Skeletal muscle tissue (tissue), 4 donors: ENCODE results near the gene OR1Q1. TPM values are rescaled to one million over a fixed set of nuclear protein-coding genes. Genes with fewer than 3 reads are reported as not detected.

Experiments
- H3K27ac ChIP-seq: one replicate; pipeline ENCODE4 v1.7.0; 2013; ENCODE audit warnings: mild to moderate bottlenecking, low read depth, low read length, inconsistent platforms
- H3K27me3 ChIP-seq, 3 donors: one replicate each; pipeline ENCODE4 v1.7.0; 2013; ENCODE audit warnings: low read length in 3 of 3; ENCODE audit not compliant: control insufficient read depth in 3 of 3, insufficient read depth in 3 of 3
- H3K36me3 ChIP-seq, 3 donors: one replicate each; pipeline ENCODE4 v1.7.0; 2013; ENCODE audit warnings: low read length in 3 of 3; ENCODE audit not compliant: control insufficient read depth in 3 of 3, insufficient read depth in 3 of 3
- H3K4me1 ChIP-seq, 3 donors: one replicate each; pipeline ENCODE4 v1.7.0; 2013; ENCODE audit warnings: low read length in 3 of 3, mild to moderate bottlenecking in 3 of 3; ENCODE audit not compliant: control insufficient read depth in 3 of 3, insufficient read depth in 3 of 3
- H3K4me3 ChIP-seq, 3 donors: one replicate each; pipeline ENCODE4 v1.7.0; 2013; ENCODE audit warnings: low read length in 3 of 3
- H3K9ac ChIP-seq, 3 donors: one replicate each; pipeline ENCODE4 v1.7.0; 2013; ENCODE audit warnings: low read length in 3 of 3, mild to moderate bottlenecking in 3 of 3, moderate library complexity in 2 of 3, low read depth in 1 of 3
- H3K9me3 ChIP-seq, 3 donors: one replicate each; pipeline ENCODE4 v1.7.0; 2013; ENCODE audit warnings: low read length in 3 of 3; ENCODE audit not compliant: control insufficient read depth in 3 of 3
- total RNA-seq: library from RNA; depleted of rRNA; stranded (reverse); fragments of >200 nt; gene quantifications from one replicate; pipeline ENCODE4 v1.2.3, GENCODE V29; 2014
- donor health status: Osteomylitis.

The OR1Q1 gene
- total RNA-seq, 1 donor from 2014 or later, result not detected

DNA sequence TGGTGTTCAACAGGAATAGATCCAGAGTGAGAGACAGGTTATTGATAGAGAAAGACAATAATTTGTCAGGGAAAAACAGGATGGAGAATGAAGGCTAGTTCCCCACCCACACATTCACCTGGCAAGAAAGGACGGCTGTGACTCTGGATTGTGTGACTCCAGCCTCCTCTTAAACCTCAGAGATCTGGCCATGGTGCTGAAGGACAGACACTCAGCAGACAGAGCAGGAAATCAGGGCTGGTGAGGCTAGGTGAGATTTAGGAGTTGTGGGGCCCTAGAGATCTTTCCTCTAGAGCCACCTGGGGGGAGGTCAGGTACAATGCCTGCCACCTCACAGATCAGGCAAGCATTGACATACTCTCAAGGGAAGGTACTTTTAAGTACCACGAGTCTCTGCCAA, 27.7 kb downstream of the OR1Q1 start:
- no peak overlapping the region for H3K9ac ChIP-seq
- H3K9me3 ChIP-seq, result peaks cover 3 to 4% (median 4%) of the 10 kb centered on the region in 3 donors
- H3K4me3 ChIP-seq, result no peak overlapping the region
- H3K4me1 ChIP-seq, result no peaks in the 10 kb centered on the region
- no peaks in the 10 kb centered on the region for H3K27me3 ChIP-seq
- no peak overlapping the region for H3K27ac ChIP-seq
- H3K36me3 ChIP-seq, result no peaks in the 10 kb centered on the region

DNA sequence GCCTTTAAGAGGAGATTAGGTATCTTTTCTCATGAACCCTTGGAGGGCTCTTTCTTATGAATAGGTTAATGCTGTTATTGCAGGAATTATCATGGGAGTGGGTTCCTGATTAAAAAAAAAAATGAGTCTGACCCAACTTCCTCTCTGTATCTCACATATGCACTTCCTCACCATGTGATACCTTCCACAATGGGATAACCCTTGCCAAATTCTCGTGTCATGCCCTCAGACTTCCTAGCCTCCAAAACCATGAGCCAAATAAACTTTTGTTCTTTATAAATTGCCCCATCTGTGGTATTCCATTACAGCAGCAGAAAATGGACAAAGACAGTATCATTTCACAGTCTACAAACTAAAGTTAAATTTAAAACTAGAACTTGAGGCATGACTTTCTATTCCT, 41.8 kb downstream of the OR1Q1 start:
- H3K36me3 ChIP-seq, result no peaks in the 10 kb centered on the region
- H3K9me3 ChIP-seq, result no peaks in the 10 kb centered on the region
- H3K27me3 ChIP-seq, result no peaks in the 10 kb centered on the region
- H3K4me1 ChIP-seq, result no peaks in the 10 kb centered on the region
- H3K4me3 ChIP-seq, result no peak overlapping the region
- H3K27ac ChIP-seq, result no peak overlapping the region
- no peak overlapping the region for H3K9ac ChIP-seq

DNA sequence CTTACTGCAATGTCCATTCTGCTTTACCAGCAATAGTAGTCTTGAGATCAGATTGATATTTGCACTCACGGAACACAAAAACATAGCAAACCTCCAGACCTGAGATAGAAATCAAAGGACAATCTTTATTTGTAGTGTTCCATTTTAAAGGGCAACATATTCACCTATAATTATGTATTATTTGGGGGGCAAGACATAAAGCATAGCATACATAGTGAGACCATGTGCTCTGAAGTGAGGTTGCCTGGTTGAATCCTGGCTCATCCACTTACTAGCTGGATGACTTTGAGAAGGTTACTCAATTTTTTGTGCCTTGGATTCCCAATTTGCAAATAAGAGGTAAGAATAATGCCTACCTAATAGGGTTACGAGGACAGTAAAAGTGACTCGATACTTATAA, 43.0 kb downstream of the OR1Q1 start, which contains the start of gene OR1B1:
OR1B1 (minus strand) TSS at position 101 of the 400 bp plus-strand sequence.
- Histone ChIP-seq H3K4me1 (no peaks in the 10 kb centered on the region), H3K27me3 (no peaks in the 10 kb centered on the region), H3K4me3 (no peak within 1 kb of the TSS), H3K9ac (no peak within 1 kb of the TSS), H3K27ac (no peak within 1 kb of the TSS), H3K9me3 (peaks cover 0 to 1% (median 0%) of the 10 kb centered on the region in 3 donors), H3K36me3 (no peaks in the 10 kb centered on the region)

DNA sequence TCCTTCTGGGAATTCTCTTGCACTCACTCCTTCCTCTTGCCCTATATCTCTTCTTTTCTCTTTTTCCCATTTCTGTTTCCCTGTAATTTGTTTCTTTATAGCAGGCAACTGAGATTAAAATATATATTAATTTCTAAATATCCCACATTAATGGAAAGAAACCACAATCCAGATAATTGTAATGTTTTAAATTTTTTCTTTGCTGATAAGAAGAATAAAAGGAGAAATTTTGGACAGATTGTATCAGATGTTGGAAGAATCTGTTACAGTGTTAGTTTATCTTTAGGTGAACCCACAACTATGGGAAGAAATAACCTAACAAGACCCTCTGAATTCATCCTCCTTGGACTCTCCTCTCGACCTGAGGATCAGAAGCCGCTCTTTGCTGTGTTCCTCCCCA, 46.9 kb downstream of the OR1Q1 start, which contains the start of gene OR1L1:
OR1L1 (plus strand) TSS at position 301 of the 400 bp plus-strand sequence; CDS start at position 301, 0 bp downstream.
- peaks cover 0 to 7% (median 0%) of the 10 kb centered on the region in 3 donors for H3K9me3 ChIP-seq
- no peaks in the 10 kb centered on the region for H3K27me3 ChIP-seq
- H3K4me1 ChIP-seq, result no peaks in the 10 kb centered on the region
- H3K9ac ChIP-seq, result no peak within 1 kb of the TSS
- no peak within 1 kb of the TSS for H3K4me3 ChIP-seq
- no peak within 1 kb of the TSS for H3K27ac ChIP-seq
- no peaks in the 10 kb centered on the region for H3K36me3 ChIP-seq

Other genes with a start within 250 kb of the OR1Q1 start
- gene PTGS1, start 243.7 kb upstream of the OR1Q1 start, total RNA-seq, result 2.6 TPM
- not detected for gene OR1J1, start 136.8 kb upstream of the OR1Q1 start, total RNA-seq
- gene OR1J2, start 103.9 kb upstream of the OR1Q1 start, total RNA-seq, result not detected
- gene OR1J4, start 95.6 kb upstream of the OR1Q1 start, total RNA-seq, result not detected
- not detected for gene OR1N1, start 87.4 kb upstream of the OR1Q1 start, total RNA-seq
- not detected for gene OR1N2, start 61.6 kb upstream of the OR1Q1 start, total RNA-seq
- gene OR1L8, start 31.4 kb upstream of the OR1Q1 start, total RNA-seq, result not detected
- 0.52 TPM for gene OR1B1, start 42.9 kb downstream of the OR1Q1 start, total RNA-seq
- not detected for gene OR1L1, start 47.0 kb downstream of the OR1Q1 start, total RNA-seq
- gene OR1L3, start 60.4 kb downstream of the OR1Q1 start, total RNA-seq, result not detected
- gene OR1L4, start 109.3 kb downstream of the OR1Q1 start, total RNA-seq, result not detected
- gene OR1L6, start 127.6 kb downstream of the OR1Q1 start, total RNA-seq, result not detected
- gene OR5C1, start 174.2 kb downstream of the OR1Q1 start, total RNA-seq, result not detected
- gene OR1K1, start 185.4 kb downstream of the OR1Q1 start, total RNA-seq, result not detected
- gene PDCL, start 213.8 kb downstream of the OR1Q1 start, total RNA-seq, result 23.5 TPM